Body of pancreas (tissue), 4 donors: ENCODE data around the gene PROS1.

Experiments used
- POLR2A ChIP-seq, 3 donors: fragments of 450-650 bp; IDR thresholded peaks; one replicate each; pipeline ENCODE4 v1.6.1; 2016; ENCODE audit warnings: antibody characterized with exemption in 3 of 3, mild to moderate bottlenecking in 2 of 3
- TF ChIP-seq, protein P1 (sequence below), 7 experiments: fragments of 450-650 bp in 4 of 7; fragments of 200-600 bp in 3 of 7; sonication (generic) in 3 of 7; IDR thresholded peaks; one replicate each; pipeline ENCODE4 v1.5.1; 2016 to 2019; ENCODE audit warnings: antibody characterized with exemption in 7 of 7

DNA sequence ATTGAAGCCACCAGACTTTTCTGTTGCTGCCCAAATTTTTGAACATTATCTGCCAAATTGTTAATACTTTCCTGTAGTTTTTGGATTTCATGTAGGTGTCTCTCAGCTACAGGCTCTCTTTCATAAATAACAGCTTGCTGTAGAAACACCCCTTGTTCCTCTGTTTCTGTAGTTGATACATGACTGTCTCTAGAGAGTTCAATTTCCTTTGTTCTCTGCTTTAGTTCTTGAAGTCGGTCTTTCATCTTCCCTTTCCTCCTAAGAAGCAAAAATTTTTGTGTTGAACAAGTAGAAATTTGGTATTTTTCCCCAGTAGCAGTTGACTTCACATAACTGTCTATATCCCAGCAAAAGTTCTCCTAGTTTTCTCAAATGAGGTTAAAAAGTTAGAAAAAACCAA, 41.3 kb upstream of the PROS1 start:
- no peak for TF ChIP-seq POLR2A (IDR thresholded peaks at IDR 0.05)
- TF ChIP-seq, protein P1, sequence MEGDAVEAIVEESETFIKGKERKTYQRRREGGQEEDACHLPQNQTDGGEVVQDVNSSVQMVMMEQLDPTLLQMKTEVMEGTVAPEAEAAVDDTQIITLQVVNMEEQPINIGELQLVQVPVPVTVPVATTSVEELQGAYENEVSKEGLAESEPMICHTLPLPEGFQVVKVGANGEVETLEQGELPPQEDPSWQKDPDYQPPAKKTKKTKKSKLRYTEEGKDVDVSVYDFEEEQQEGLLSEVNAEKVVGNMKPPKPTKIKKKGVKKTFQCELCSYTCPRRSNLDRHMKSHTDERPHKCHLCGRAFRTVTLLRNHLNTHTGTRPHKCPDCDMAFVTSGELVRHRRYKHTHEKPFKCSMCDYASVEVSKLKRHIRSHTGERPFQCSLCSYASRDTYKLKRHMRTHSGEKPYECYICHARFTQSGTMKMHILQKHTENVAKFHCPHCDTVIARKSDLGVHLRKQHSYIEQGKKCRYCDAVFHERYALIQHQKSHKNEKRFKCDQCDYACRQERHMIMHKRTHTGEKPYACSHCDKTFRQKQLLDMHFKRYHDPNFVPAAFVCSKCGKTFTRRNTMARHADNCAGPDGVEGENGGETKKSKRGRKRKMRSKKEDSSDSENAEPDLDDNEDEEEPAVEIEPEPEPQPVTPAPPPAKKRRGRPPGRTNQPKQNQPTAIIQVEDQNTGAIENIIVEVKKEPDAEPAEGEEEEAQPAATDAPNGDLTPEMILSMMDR (IDR thresholded peaks at IDR 0.05): no peak
